Prostate gland (tissue), 2 donors: ENCODE data around the gene NOP16. TPM values are rescaled to one million over a fixed set of nuclear protein-coding genes. Genes with fewer than 3 reads are reported as not detected.
A peak's percentile ranks its signal among the peaks of the same experiment; 100 is the strongest.

ENCODE experiments used
- DNase-seq: peaks from one replicate; pipeline ENCODE4 v3.0.0-alpha.2; 2019; ENCODE audit warnings: low spot score
- H3K27ac ChIP-seq, 2 donors: fragments of 200-600 bp; sonication (generic); 2 replicates each; pipeline ENCODE4 v1.5.1; 2017 to 2019
- H3K27me3 ChIP-seq: fragments of 200-600 bp; sonication (generic); replicated peaks from 2 replicates; pipeline ENCODE4 v1.5.1; 2019; ENCODE audit not compliant: insufficient read depth
- H3K36me3 ChIP-seq, 2 donors: fragments of 200-600 bp; sonication (generic); 1 replicate in 1 of 2; 2 replicates in 1 of 2; pipeline versions ENCODE4 v1.5.1 to v1.8.1; 2017 to 2019
- H3K4me1 ChIP-seq: fragments of 200-600 bp; sonication (generic); replicated peaks from 2 replicates; pipeline ENCODE4 v1.5.1; 2019
- H3K4me3 ChIP-seq, 2 donors: fragments of 200-600 bp; sonication (generic); 2 replicates each; pipeline ENCODE4 v1.5.1; 2017 to 2019
- H3K9me3 ChIP-seq: fragments of 200-600 bp; sonication (generic); 2 replicates; pipeline ENCODE4 v1.5.1; 2017
- POLR2A ChIP-seq: fragments of 450-650 bp; IDR thresholded peaks from one replicate; pipeline ENCODE4 v1.6.1; 2016; ENCODE audit warnings: antibody characterized with exemption, mild to moderate bottlenecking
- POLR2AphosphoS5 ChIP-seq: sonication (generic); formaldehyde crosslinking; IDR thresholded peaks from one replicate; pipeline ENCODE4 v1.6.1; 2017; ENCODE audit warnings: antibody characterized with exemption
- WGBS: methylation state at CpG from one replicate; pipeline ENCODE4 v1.1.5; 2018; 5-methylcytosine and 5-hydroxymethylcytosine counted together
- intact Hi-C: fragments of 100-400 bp; cut with DNase I; formaldehyde crosslinking; loops from one replicate; pipeline ENCODE4 v1.14.2; 2022
- total RNA-seq, 2 donors: library from RNA; depleted of rRNA; stranded (reverse); fragments of >200 nt; gene quantifications; one replicate each; pipeline ENCODE4 v1.1.0, GENCODE V29; 2016
- TF ChIP-seq, protein P1 (sequence below), 4 experiments: fragments of 200-600 bp in 2 of 4; fragments of 450-650 bp in 2 of 4; sonication (generic) in 2 of 4; IDR thresholded peaks; 1 replicate in 3 of 4; 2 replicates in 1 of 4; pipeline ENCODE4 v1.5.1; 2016 to 2019; ENCODE audit warnings: antibody characterized with exemption in 4 of 4, mild to moderate bottlenecking in 2 of 4, moderate library complexity in 2 of 4

NOP16 gene
- total RNA-seq, 2 donors from 2014 or later: 10.8 to 11.6 TPM

DNA sequence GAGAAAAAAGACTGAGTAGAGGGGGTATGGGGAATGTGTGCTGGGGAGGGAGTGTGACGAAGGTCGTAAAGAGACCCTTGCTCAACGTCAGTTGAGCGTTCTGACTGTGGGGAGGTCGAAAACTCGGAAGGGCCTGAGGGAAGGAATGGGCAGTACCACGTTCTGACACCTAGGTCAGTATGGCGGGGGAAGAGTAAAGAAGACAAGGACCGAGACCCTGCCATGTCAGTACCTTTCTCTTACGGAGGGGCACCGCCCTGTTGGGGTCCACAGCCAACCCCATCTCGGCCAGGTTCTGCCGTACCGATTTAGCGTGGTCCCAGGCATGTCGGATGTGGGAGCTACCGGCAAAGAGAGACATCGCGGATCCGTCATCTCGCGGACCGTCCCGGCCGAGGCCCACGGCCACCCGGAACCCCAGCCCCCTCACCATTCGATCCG, 375 bp downstream of the NOP16 start:
- under 1% methylated on average over 21 of the region's 29 CpGs for WGBS
- DNase-seq: no peak
- Histone ChIP-seq H3K27me3 (no peaks in the 10 kb centered on the region), H3K4me3 (peak overlapping the region; percentile 60 to 72), H3K9me3 (no peaks in the 10 kb centered on the region), H3K27ac (peak overlapping the region; percentile 94 to 95), H3K4me1 (no peaks in the 10 kb centered on the region), H3K36me3 (peaks cover 0 to 4% of the 10 kb centered on the region in 2 donors)
- intact Hi-C loops: no loop called here
- TF ChIP-seq POLR2A: no peak

DNA sequence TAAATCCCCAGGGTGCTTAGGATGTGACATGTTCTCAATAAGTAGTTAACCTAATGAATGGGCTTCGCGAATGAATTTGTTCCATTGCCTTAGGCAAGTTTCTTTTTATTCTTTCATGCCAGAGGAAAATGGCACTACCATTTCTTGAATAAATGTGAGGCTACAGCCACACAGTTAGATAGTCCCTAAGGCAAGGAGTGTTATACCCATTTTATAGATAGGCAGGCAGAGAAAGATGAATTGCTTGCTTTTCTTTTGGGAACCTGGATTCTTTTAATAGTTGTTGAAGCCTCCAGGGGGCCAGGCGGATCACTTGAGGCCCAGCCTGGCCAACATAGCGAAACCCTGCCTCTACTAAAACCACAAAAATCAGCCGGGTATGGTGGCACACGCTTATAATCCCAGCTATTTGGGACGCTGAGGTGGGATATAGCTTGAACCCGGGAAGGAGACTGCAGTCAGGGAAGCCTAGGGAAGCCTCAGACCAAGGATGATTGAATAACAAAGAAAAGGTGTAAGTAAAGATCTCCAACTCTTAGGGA, 943 bp downstream of the NOP16 start:
- DNase-seq: no peak
- no peaks in the 10 kb centered on the region for H3K9me3 ChIP-seq
- no peaks in the 10 kb centered on the region for H3K27me3 ChIP-seq
- H3K27ac ChIP-seq: no peak overlapping the region
- H3K4me1 ChIP-seq: no peaks in the 10 kb centered on the region
- 39% methylated on average over 8 of the region's 8 CpGs for WGBS
- peaks cover 0 to 4% of the 10 kb centered on the region in 2 donors for H3K36me3 ChIP-seq
- TF ChIP-seq POLR2A (no peak), POLR2AphosphoS5 (no peak)
- TF ChIP-seq, protein P1, sequence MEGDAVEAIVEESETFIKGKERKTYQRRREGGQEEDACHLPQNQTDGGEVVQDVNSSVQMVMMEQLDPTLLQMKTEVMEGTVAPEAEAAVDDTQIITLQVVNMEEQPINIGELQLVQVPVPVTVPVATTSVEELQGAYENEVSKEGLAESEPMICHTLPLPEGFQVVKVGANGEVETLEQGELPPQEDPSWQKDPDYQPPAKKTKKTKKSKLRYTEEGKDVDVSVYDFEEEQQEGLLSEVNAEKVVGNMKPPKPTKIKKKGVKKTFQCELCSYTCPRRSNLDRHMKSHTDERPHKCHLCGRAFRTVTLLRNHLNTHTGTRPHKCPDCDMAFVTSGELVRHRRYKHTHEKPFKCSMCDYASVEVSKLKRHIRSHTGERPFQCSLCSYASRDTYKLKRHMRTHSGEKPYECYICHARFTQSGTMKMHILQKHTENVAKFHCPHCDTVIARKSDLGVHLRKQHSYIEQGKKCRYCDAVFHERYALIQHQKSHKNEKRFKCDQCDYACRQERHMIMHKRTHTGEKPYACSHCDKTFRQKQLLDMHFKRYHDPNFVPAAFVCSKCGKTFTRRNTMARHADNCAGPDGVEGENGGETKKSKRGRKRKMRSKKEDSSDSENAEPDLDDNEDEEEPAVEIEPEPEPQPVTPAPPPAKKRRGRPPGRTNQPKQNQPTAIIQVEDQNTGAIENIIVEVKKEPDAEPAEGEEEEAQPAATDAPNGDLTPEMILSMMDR (IDR thresholded peaks at IDR 0.05): no peak
- peak overlapping the region; percentile 60 to 72 for H3K4me3 ChIP-seq
- intact Hi-C loops: no loop called here

DNA sequence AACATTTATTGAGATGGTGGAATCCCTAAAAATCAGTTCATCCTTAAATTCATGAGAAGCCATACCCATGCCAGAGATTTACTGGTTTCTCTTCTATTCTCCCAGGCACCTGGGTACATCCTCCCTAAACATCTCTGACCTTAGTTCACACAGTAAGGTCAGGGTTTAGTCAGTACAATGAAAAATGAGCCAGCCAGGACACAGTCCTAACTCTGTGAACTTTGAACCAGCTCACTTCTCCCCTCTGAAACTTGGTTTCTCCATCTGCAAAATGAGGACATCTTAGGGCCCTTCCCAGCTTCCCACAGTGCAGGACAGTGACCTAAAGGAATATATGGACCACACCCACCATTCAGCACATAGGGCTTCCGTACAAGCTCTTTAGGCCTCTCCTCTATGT, 1.9 kb downstream of the NOP16 start:
- Histone ChIP-seq H3K36me3 (peaks cover 0 to 4% of the 10 kb centered on the region in 2 donors), H3K4me3 (no peak overlapping the region), H3K9me3 (no peaks in the 10 kb centered on the region), H3K4me1 (no peaks in the 10 kb centered on the region), H3K27me3 (no peaks in the 10 kb centered on the region), H3K27ac (no peak overlapping the region)
- DNase-seq: no peak
- intact Hi-C loops: no loop called here
- 100% methylated on average over 1 of the region's 1 CpG for WGBS
- no peak for TF ChIP-seq POLR2AphosphoS5
- TF ChIP-seq, protein P1 (IDR thresholded peaks at IDR 0.05): no peak
- no peak for TF ChIP-seq POLR2A

DNA sequence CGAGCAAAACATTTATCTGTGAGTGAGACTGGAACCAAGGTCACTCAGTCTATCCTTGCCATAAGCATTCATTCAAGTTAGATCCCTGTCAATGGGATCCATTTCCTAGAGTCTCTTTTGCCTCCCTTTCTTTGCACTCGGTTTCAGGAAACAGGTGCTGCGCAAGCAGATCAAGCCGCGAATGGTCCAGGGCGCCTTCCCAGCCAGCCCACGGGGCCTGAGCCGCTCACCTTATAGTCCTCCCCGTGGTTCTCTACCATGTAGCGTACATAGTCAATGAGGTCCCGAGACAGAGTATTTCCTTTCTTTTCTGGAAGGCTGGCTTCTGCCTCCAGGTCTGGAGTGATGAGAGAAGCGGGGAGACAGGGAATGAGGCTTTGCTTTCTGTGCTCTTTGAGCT, 3.4 kb downstream of the NOP16 start:
- Histone ChIP-seq H3K27ac (no peak overlapping the region), H3K4me3 (no peak overlapping the region), H3K27me3 (no peaks in the 10 kb centered on the region), H3K4me1 (no peaks in the 10 kb centered on the region), H3K36me3 (peaks cover 0 to 4% of the 10 kb centered on the region in 2 donors), H3K9me3 (no peaks in the 10 kb centered on the region)
- no peak for DNase-seq
- TF ChIP-seq POLR2A: no peak
- TF ChIP-seq POLR2AphosphoS5: no peak
- TF ChIP-seq, protein P1 (IDR thresholded peaks at IDR 0.05): no peak
- 90% methylated on average over 12 of the region's 12 CpGs for WGBS
- intact Hi-C loops: no loop called here

DNA sequence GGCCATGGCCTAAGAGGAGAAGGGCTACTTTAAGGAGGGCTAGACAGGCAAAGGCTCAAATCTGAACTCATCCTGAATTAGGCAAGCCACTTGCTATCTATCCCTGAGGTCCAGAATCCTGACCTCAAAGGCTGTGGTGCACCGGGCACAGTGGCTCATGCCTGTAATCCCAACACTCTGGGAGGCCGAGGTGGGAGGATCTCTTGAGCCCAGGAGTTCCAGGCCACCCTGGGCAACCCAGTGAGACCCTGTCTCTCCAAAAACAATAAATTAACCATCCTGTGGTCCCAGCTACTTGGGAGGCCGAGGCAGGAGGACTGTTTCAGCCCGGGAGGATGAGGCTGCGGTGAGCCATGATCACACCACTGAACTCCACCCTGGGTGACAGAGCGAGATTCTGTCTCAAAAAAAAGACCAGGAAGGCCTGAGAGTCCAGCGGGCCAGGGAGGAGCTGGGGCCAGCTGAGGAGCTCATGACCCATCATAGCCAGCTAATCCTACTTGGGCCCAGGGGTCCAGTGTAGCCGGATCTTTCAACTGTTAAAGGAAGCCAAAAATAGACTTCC, 4.0 kb downstream of the NOP16 start:
- Histone ChIP-seq H3K27ac (no peak overlapping the region), H3K4me3 (no peak overlapping the region), H3K9me3 (no peaks in the 10 kb centered on the region), H3K36me3 (peaks cover 0 to 4% of the 10 kb centered on the region in 2 donors), H3K4me1 (no peaks in the 10 kb centered on the region), H3K27me3 (no peaks in the 10 kb centered on the region)
- intact Hi-C loops: no loop called here
- TF ChIP-seq, protein P1 (IDR thresholded peaks at IDR 0.05): no peak
- TF ChIP-seq POLR2A (no peak), POLR2AphosphoS5 (no peak)
- no peak for DNase-seq
- 91% methylated on average over 8 of the region's 8 CpGs for WGBS
